ENCODE data around the gene PAPOLA.

Gene PAPOLA

GRCh38 chr14:96598332-96598928, 96.2 kb downstream of the PAPOLA start:
- POLR2A ChIA-PET = no interaction called here
- no peak overlapping the region for H3K4me3 ChIP-seq (ENCODE audit: low read depth, low read length)
- CTCF ChIA-PET = no interaction called here
- no peaks in the 10 kb centered on the region for H3K9me3 ChIP-seq (ENCODE audit: control insufficient read depth, insufficient read depth, low read depth, low read length)
- no peak overlapping the region for H3K27ac ChIP-seq (ENCODE audit: extremely low read depth, low read depth, low read length)
- H3K36me3 ChIP-seq (ENCODE audit: control insufficient read depth in 2 of 2, insufficient read depth in 1 of 2, low read length in 2 of 2) = no peaks in the 10 kb centered on the region
- H3K4me1 ChIP-seq (ENCODE audit: control insufficient read depth, insufficient read depth, low read length) = no peaks in the 10 kb centered on the region
- 0 out of 2 replicates have a peak, but pooled peaks have one; percentile 12 for TF ChIP-seq EGR2 (tag by site-specific recombination; IDR thresholded peaks at IDR 0.05; ENCODE audit: low read depth)
- no peak for TF ChIP-seq ZNF274 (IDR thresholded peaks at IDR 0.05; ENCODE audit: low read length)
- no peak for TF ChIP-seq ZNF274 (tag by site-specific recombination; IDR thresholded peaks at IDR 0.05; ENCODE audit: borderline replicate concordance)

GRCh38 chr14:96599076-96599475, 96.9 kb downstream of the PAPOLA start:
- CTCF ChIA-PET = no interaction called here
- POLR2A ChIA-PET = no interaction called here

GRCh38 chr14:96602186-96602585, 100.0 kb downstream of the PAPOLA start:
- H3K4me3 ChIP-seq (ENCODE audit: low read depth, low read length) = no peak overlapping the region
- TF ChIP-seq ZNF114 (tag by site-specific recombination; IDR thresholded peaks at IDR 0.05) = no peak
- no peak for TF ChIP-seq AEBP2 (tag by site-specific recombination; IDR thresholded peaks at IDR 0.05; ENCODE audit: borderline replicate concordance)
- no peak for TF ChIP-seq ZSCAN5A (tag by site-specific recombination; IDR thresholded peaks at IDR 0.05)
- TF ChIP-seq ZNF785 (tag by site-specific recombination; IDR thresholded peaks at IDR 0.05) = no peak
- TF ChIP-seq ZNF362 (tag by site-specific recombination; IDR thresholded peaks at IDR 0.05) = no peak
- TF ChIP-seq ZNF529 (tag by site-specific recombination; IDR thresholded peaks at IDR 0.05; ENCODE audit: insufficient replicate concordance) = no peak
- TF ChIP-seq ZNF571 (tag by site-specific recombination; IDR thresholded peaks at IDR 0.05) = no peak
- no peak for TF ChIP-seq OSR2 (tag by site-specific recombination; IDR thresholded peaks at IDR 0.05)
- TF ChIP-seq ZNF513 (tag by site-specific recombination; IDR thresholded peaks at IDR 0.05) = no peak
- no peak for TF ChIP-seq TRIM28 (IDR thresholded peaks at IDR 0.05; ENCODE audit: borderline replicate concordance, low read length)
- no peak for TF ChIP-seq ZNF335 (tag by site-specific recombination; conservative IDR thresholded peaks at IDR 0.05)
- H3K4me1 ChIP-seq (ENCODE audit: control insufficient read depth, insufficient read depth, low read length) = no peaks in the 10 kb centered on the region
- no peaks in the 10 kb centered on the region for H3K36me3 ChIP-seq (ENCODE audit: control insufficient read depth in 2 of 2, insufficient read depth in 1 of 2, low read length in 2 of 2)
- ChIA-PET CTCF (interaction anchor here (1.0 kb wide), 1 partner anchor 138 kb away, joined by 3 read pairs; no protein-coding TSS in a partner anchor), POLR2A (no interaction called here)
- H3K27ac ChIP-seq (ENCODE audit: extremely low read depth, low read depth, low read length) = no peak overlapping the region
- H3K9me3 ChIP-seq (ENCODE audit: control insufficient read depth, insufficient read depth, low read depth, low read length) = no peaks in the 10 kb centered on the region

More at GRCh38 chr14:96599076-96599475, 96.9 kb downstream of the PAPOLA start:
- H3K9me3 ChIP-seq (ENCODE audit: control insufficient read depth, insufficient read depth, low read depth, low read length) = no peaks in the 10 kb centered on the region
- H3K36me3 ChIP-seq (ENCODE audit: control insufficient read depth in 2 of 2, insufficient read depth in 1 of 2, low read length in 2 of 2) = no peaks in the 10 kb centered on the region
- TF ChIP-seq GLIS2 (tag by site-specific recombination; IDR thresholded peaks at IDR 0.05) (no peak), ZBTB49 (tag by site-specific recombination; IDR thresholded peaks at IDR 0.05; ENCODE audit: low read depth) (no peak), ZNF585B (tag by site-specific recombination; IDR thresholded peaks at IDR 0.05) (no peak), ZNF10 (tag by site-specific recombination; IDR thresholded peaks at IDR 0.05) (no peak), EGR2 (tag by site-specific recombination; IDR thresholded peaks at IDR 0.05; ENCODE audit: low read depth) (no peak)
- no peak overlapping the region for H3K4me3 ChIP-seq (ENCODE audit: low read depth, low read length)
- H3K4me1 ChIP-seq (ENCODE audit: control insufficient read depth, insufficient read depth, low read length) = no peaks in the 10 kb centered on the region
- H3K27ac ChIP-seq (ENCODE audit: extremely low read depth, low read depth, low read length) = no peak overlapping the region

Data from HEK293 (cell line).